KOPT-K1 (cell line): ENCODE measurements around the gene CHMP3.
A peak's percentile ranks its signal among the peaks of the same experiment; 100 is the strongest.
"Not testable (repeated sequence)": the region's sequence is repeated elsewhere in the genome, so short reads cannot be mapped to it uniquely, and the experiment has no call there.

ENCODE experiments used
- H3K27ac ChIP-seq: fragments of 200-600 bp; sonication (generic); 2 replicates; pipeline ENCODE4 v1.5.1; 2016; ENCODE audit warnings: antibody characterized with exemption, mild to moderate bottlenecking, low read depth, low read length; ENCODE audit not compliant: poor library complexity, severe bottlenecking
- H3K36me3 ChIP-seq: fragments of 200-600 bp; sonication (generic); 2 replicates; pipeline ENCODE4 v1.5.1; 2017; ENCODE audit warnings: antibody characterized with exemption, mild to moderate bottlenecking, low read length, moderate library complexity; ENCODE audit not compliant: insufficient read depth
- H3K9me3 ChIP-seq: fragments of 200-600 bp; sonication (generic); 2 replicates; pipeline ENCODE4 v1.5.1; 2017; ENCODE audit warnings: antibody characterized with exemption, low read length, mild to moderate bottlenecking; ENCODE audit not compliant: insufficient read depth, poor library complexity, severe bottlenecking

CHMP3 gene

GRCh38 chr2:86566158-86566820 lies 3.0 kb upstream of the CHMP3 start:
- Histone ChIP-seq H3K27ac (no peak overlapping the region), H3K9me3 (no peaks in the 10 kb centered on the region), H3K36me3 (no peaks in the 10 kb centered on the region)

- Histone ChIP-seq H3K27ac (peak overlapping the region; percentile 93), H3K36me3 (no peaks in the 10 kb centered on the region), H3K9me3 (no peaks in the 10 kb centered on the region)
Measured at GRCh38 chr2:86563650-86564061, 413 bp upstream of the CHMP3 start.

GRCh38 chr2:86562485-86562921 lies 740 bp downstream of the CHMP3 start:
- Histone ChIP-seq H3K9me3 (no peaks in the 10 kb centered on the region), H3K27ac (peak overlapping the region; percentile 93), H3K36me3 (no peaks in the 10 kb centered on the region; the same call in 1 of the 2 replicates)

GRCh38 chr2:86557836-86558235 lies 5.4 kb downstream of the CHMP3 start:
- peaks cover 5% of the 10 kb centered on the region; the same call in 1 of the 2 replicates for H3K36me3 ChIP-seq
- no peak overlapping the region for H3K27ac ChIP-seq
- peaks cover 17% of the 10 kb centered on the region for H3K9me3 ChIP-seq

GRCh38 chr2:86556508-86556907 lies 6.7 kb downstream of the CHMP3 start:
- Histone ChIP-seq H3K27ac (no peak overlapping the region), H3K9me3 (peaks cover 28% of the 10 kb centered on the region), H3K36me3 (peaks cover 9% of the 10 kb centered on the region; the same call in 1 of the 2 replicates)

- H3K36me3 ChIP-seq: peaks cover 31% of the 10 kb centered on the region
- H3K9me3 ChIP-seq: peaks cover 64% of the 10 kb centered on the region
- no peak overlapping the region for H3K27ac ChIP-seq
Measured at GRCh38 chr2:86552889-86553288, 10.4 kb downstream of the CHMP3 start.

GRCh38 chr2:86549963-86550725 lies 13.1 kb downstream of the CHMP3 start:
- peaks cover 85% of the 10 kb centered on the region for H3K9me3 ChIP-seq
- H3K36me3 ChIP-seq: peaks cover 38% of the 10 kb centered on the region
- not testable (repeated sequence) for H3K27ac ChIP-seq

GRCh38 chr2:86549440-86549839 lies 13.8 kb downstream of the CHMP3 start:
- H3K36me3 ChIP-seq: peaks cover 38% of the 10 kb centered on the region
- not testable (repeated sequence) for H3K27ac ChIP-seq
- H3K9me3 ChIP-seq: peaks cover 88% of the 10 kb centered on the region

GRCh38 chr2:86548913-86549396 lies 14.3 kb downstream of the CHMP3 start:
- H3K9me3 ChIP-seq: peaks cover 92% of the 10 kb centered on the region
- peaks cover 38% of the 10 kb centered on the region for H3K36me3 ChIP-seq
- not testable (repeated sequence) for H3K27ac ChIP-seq

GRCh38 chr2:86548165-86548912 lies 14.9 kb downstream of the CHMP3 start:
- not testable (repeated sequence) for H3K27ac ChIP-seq
- H3K9me3 ChIP-seq: peaks cover 92% of the 10 kb centered on the region
- H3K36me3 ChIP-seq: peaks cover 38% of the 10 kb centered on the region

GRCh38 chr2:86545296-86545924 lies 17.8 kb downstream of the CHMP3 start:
- Histone ChIP-seq H3K36me3 (peaks cover 27% of the 10 kb centered on the region), H3K9me3 (peaks cover 68% of the 10 kb centered on the region)

GRCh38 chr2:86544278-86545099 lies 18.8 kb downstream of the CHMP3 start:
- Histone ChIP-seq H3K9me3 (peaks cover 59% of the 10 kb centered on the region), H3K36me3 (peaks cover 23% of the 10 kb centered on the region)
- H3K27ac ChIP-seq: not testable (repeated sequence)

More at GRCh38 chr2:86545296-86545924, 17.8 kb downstream of the CHMP3 start:
- not testable (repeated sequence) for H3K27ac ChIP-seq

GRCh38 chr2:86543793-86544192 lies 19.4 kb downstream of the CHMP3 start:
- H3K36me3 ChIP-seq: peaks cover 17% of the 10 kb centered on the region; the same call in 1 of the 2 replicates
- H3K9me3 ChIP-seq: peaks cover 52% of the 10 kb centered on the region
- no peak overlapping the region for H3K27ac ChIP-seq

- no peak overlapping the region for H3K27ac ChIP-seq
- peaks cover 13% of the 10 kb centered on the region; the same call in 1 of the 2 replicates for H3K36me3 ChIP-seq
- H3K9me3 ChIP-seq: peaks cover 48% of the 10 kb centered on the region
Measured at GRCh38 chr2:86543335-86543734, 19.9 kb downstream of the CHMP3 start.
